ENCODE measurements around the gene CD300LF.

The CD300LF gene

DNA sequence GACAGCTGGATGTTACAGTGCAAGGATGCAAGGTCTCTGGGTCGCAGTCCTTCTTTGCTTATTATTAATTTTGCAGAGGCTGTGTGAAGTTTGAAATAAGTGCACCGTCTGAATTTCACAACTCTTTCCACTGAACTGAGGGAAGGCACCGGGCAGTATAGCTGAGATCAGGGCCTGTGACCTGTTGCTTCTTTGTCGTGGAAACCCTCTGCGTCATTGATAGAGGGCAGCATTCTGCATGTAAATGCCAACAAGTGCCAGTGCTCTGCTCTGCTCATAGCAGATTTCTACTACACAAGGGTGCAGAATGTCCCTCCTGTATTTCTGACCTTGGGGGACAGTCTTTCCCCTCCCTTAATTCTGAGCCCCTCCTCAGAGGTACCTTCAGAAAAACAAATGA lies 26.0 kb downstream of the CD300LF start:
- DNase-seq (ENCODE audit: low spot score), result no peak

DNA sequence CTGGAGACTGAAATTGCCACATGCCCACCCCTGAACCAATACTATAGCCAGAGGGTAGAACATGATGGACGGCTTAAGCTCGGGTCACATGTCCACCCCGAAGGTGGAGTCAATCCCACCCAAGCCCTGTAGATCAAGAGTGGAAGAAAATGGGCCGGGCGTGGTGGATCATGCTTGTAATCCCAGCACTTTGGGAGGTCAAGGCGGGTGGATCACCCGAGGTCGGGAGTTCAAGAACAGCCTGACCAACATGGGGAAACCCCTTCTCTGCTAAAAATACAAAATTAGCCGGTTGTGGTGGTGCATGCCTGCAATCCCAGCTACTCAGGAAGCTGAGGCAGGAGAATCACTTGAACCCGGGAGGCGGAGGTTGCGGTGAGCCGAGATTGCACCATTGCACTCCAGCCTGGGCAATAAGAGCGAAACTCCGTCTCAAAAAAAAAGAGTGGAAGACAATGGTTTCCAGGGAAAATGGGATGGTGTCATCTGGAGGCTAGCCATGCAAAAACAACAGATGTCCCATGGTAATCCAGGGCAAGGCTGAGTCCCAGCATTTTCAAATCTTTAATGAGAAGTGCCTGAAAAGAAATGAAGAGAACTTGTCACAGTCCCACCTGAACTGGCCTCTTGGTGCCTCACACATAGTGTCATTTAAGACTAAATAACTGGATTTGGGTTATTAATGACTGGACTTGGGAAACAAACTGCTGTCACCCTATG lies 30.1 kb downstream of the CD300LF start:
- no peak for DNase-seq (ENCODE audit: low spot score)

DNA sequence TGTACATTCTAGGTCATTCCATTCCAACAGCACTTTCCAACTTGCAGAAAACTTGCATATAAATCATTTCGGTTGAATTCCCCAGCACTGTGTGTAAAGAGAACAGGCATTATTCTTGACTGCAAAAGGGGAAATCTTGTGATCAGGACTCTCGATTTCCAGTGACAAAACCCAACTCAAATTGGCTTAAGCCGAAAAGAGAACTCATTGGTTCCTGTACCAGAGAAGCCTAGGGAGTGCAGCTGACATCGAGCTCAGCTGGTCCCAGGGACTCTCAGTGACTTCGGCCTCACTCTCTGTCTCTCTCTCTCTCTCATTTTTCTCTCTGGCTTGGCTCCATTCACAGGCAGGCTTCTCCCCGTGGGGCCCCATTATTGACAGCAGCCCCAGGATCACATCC lies 30.7 kb downstream of the CD300LF start:
- DNase-seq (ENCODE audit: low spot score), result no peak

DNA sequence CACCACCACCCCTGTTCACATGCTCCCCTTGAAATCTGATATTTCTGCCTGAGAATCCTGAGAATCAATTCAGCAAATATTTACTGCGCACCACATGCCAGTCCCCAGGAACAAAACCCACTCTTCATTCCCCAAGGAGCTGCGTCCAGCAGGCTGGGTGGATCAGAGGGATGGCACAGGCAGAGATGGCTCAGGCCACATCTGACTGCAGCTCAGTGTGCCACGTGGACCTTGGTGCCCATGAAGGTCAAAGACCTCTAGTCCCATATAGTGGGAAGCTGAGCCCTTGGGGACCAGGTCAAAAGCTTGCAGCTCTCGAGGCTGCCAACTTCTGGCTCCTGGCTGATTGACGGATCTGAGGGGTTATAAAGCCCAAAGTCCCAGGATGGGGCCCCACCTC lies 31.8 kb downstream of the CD300LF start:
- DNase-seq (ENCODE audit: low spot score), result no peak

DNA sequence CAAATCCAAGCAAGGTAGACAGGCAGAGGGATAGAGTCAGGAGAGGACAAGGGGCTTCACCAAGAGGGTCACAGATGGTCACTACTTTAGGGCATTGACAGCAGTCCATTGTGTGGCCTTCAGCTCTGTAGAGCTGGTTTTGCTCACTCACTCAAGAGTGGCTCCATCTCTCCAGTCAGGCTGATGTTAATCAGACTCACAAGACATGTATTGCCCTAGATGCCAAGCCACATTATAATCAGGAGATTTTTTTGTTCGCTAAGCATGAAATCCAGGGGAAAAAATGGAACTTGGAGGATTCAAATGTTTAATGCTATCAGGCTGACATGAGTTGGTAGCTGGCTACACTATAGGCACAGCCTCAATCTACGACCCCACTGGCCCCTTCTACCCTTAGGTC lies 32.5 kb downstream of the CD300LF start:
- no peak for DNase-seq (ENCODE audit: low spot score)

DNA sequence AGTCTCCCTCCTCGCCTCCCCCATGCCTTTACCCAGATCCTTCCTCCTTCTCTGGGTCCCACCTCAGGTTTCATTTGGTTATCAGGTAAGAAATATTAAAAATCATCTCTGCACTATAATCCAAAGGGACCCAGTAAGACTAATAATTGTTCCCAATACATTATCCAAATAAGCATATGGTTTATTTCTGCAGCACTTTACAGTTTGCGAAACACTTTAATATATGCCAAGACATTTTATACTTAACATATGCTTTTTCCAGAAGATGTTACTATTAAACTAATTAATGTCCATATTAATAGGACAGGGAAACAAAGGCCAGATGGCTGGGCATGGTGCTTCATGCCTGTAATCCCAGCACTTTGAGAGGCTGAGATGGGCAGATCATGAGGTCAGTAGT lies 33.3 kb downstream of the CD300LF start:
- no peak for DNase-seq (ENCODE audit: low spot score)

DNA sequence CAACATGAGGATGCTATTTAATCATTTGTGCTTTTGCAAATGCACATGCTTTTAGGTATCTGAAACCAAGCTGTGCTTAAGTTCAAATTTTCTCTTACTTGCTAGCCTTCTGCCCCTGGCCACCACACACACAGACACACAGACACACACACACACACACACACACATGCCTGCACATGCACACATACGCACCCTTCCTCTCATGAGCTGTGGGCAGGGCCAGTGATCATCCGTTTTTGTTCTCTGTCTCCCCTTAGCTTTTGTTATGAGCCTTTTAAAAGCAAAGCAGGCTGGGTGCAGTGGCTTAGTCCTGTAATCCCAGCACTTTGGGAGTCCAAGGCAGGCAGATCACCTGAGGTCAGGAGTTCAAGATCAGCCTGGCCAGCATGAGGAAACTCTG lies 34.2 kb downstream of the CD300LF start:
- DNase-seq (ENCODE audit: low spot score), result no peak

DNA sequence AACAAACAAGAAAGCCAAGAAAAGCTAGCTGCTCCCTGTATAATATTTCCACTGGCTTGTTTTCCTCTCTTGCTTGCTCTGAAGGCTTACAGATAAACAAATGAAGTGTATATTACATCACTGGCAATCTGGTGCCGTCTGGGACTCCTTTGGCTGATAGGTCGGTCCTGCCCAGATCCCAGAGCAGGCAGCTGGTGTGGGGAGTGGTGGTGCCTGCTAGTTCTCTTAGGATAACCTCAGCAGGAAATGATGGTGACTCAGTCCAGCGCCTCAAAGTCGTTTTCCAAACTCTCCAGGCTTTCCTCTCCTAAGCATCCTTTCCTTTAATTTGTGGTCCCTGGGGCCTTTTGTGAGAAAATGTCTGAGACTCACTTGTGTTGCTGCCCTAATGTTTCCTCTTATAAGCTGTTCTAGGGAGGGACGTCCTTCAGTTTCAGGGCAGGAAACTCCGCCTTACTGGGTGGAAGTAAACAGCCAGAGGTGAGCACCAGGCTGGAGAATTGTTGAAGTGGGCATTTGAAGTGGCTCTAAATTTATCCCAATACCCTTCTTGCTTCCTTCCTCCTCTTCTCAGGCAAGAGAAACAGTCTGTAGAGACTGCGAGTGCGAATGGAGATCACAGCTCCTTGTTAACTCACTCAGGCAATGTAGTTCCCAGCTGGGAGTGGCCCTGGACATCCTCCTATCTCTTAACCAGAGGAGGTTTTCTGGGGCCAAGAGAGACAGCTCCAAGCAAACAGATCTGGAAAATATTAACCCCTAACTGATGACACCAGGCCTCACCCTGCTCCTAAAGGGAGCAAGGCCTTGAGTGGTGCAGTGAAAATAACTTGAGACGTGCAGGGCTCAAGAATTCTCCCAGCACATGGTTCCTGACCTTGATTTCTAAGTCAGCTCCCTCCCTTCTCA lies 34.9 kb downstream of the CD300LF start:
- DNase-seq (ENCODE audit: low spot score), result no peak

DNA sequence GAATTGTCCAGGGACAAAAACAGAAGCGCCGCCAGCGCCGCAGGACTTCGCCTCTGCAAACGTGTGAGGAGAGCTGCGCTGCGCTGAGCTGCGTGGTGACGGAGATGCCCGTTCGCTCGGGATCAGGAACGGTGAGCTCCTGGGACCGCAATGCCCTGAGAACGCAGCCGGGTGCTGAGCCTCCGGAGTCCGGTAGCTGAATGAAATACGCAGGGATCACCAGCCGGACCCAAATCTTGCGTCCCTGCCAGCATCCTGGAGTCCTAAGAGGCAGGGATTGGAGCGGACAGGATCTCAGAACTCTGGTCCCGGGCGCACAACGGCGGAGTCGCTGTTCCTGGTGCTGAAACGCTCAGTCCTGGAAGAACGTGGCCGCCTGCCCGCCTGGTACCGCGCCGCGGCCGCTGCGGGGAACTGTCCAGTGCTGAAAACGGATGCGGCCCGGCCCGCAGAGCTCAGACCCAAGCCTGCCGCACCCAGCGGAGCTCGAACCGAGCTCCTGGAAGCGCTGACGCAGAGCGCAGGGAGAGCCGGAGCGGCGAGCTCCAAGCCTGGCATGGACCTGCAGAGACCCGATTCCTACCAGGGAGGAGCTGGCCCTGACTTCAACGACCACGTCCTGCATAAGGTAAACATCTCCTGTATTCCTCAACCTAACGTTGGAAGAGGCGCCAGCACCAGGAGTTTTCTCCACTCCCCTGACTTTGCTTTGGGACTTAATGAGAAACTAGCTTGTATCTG lies 41.5 kb downstream of the CD300LF start:
- DNase-seq (ENCODE audit: low spot score), result peak; percentile 99

DNA sequence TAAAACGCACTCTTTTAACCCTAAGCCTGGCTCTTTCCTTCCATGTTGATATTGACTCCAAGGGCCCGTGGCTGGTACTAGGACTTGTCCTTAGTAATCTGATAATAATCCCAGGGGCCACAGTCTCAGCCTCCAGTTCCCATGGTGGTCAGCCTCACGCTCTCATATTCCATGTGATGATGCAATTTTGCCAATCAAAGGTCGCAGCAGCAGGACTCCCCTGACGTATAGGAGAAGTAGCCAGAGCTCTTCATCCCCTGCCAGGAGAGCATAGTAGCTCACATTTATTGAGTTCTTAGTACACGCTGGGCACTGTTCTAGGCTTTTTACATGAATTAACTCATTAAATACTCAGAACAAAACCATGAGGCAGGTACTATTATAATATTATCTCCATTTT lies 42.4 kb downstream of the CD300LF start:
- DNase-seq (ENCODE audit: low spot score), result no peak

DNA sequence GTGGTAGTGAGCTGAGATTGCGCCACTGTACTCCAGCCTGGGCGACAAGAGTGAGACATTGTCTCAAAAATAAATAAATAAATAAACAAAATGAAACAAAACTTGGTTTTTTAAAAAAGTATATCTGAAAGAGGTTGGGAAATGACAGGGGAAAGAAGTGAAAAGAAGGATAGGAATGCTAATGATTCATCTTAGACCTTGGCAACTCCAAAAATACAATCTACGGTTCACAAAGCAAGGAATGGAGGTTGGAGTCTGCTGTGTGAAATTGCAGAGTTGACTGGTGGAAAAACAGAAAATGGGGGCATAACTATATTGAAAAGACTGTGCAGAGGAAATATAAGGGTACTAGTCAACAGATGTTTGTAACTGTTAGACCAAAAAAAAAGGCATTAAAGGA lies 49.2 kb downstream of the CD300LF start:
- DNase-seq (ENCODE audit: low spot score), result no peak

DNA sequence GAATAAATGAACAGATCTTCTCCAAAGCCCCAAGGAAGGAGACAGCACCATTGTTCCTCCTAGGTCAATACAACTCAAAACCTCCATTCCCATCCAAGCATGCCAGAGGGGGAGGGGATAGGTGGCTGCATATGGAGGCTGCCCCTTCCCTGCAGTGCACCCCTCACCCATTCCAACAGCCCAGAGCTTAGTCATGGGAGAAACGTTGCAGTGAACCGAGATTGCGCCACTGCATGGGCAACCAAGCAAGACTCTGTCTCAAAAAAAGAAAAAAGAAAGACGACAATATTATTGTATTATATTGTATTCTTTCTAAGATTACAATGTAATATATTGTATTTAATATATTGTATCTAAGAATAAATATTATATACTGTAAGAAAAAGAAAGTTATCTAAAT lies 52.8 kb downstream of the CD300LF start:
- DNase-seq (ENCODE audit: low spot score), result no peak

DNA sequence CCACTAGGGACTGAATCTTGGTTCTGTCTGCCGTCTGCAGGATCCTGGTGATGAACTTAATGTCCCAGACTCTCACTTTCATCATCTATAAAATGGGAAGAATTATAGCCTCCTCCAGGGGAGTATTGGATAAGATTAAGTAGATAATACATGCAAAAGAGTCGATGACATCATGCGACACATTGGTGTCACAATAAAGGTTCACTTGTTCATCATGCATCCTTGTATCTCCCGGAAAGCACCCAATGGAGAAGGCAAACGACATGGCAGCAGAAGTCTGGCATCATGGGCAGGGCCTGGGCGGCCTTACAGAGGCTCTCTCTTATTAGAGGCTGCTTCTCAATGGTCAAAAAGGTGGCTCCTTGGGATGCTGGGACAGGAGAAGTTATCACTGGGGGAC lies 54.1 kb downstream of the CD300LF start:
- DNase-seq (ENCODE audit: low spot score), result no peak

DNA sequence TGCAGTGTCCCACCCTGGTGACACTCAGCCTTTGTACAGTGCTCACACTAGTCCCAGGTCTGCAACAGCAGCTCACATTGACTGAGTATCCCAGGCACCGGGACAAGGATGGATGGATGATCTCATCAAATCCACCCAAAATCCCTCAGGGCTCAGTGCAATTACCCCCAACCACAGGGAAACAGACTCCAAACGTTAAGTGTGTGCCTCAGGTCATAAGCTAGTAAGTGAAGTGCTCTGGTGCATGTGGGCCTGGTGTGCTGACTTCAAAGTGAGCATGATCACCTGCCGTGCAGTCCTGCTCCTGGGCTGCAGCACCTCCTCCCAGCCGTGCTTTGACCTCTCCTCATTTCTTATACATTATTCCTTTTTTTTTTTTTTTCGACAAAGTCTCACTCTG lies 58.0 kb downstream of the CD300LF start:
- DNase-seq (ENCODE audit: low spot score), result no peak

DNA sequence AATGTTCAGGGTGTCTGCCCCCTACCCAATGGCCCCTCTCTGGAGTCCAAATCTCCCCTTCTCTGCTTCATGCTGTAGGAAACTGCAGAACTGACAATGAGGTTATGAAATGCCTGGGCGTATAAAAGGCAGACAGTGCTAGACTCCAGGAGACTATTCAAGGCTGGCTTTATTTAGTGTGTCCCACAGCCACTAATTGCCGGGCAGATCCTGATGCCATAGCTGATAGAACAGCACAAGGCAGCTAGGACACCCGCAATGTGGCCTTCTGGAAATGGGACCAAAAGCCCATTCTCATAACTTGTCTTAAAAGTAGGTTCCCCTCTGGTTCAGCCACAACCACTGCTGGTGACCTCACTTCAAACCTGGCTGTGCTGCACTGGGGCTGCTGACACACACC lies 60.7 kb downstream of the CD300LF start:
- DNase-seq (ENCODE audit: low spot score), result no peak

DNA sequence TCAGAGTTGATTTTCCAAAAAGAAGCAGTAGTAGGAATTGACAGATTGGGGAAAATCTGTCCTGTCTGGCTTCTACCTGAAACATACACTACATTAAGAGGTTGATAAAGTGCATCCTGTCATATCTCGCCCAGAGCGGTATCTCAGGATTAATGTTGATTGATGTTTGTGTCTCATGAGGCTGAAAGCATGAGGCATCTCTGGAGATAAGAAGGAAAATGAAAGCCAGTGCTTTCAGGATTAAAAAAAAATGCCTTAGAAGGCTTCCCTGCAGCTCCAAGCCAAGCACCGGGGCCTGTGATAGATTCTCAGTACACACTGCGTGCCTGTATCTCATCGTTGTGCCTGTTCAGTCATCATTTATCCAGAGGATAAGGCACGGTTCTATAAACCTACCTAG lies 62.8 kb downstream of the CD300LF start:
- DNase-seq (ENCODE audit: low spot score), result no peak

DNA sequence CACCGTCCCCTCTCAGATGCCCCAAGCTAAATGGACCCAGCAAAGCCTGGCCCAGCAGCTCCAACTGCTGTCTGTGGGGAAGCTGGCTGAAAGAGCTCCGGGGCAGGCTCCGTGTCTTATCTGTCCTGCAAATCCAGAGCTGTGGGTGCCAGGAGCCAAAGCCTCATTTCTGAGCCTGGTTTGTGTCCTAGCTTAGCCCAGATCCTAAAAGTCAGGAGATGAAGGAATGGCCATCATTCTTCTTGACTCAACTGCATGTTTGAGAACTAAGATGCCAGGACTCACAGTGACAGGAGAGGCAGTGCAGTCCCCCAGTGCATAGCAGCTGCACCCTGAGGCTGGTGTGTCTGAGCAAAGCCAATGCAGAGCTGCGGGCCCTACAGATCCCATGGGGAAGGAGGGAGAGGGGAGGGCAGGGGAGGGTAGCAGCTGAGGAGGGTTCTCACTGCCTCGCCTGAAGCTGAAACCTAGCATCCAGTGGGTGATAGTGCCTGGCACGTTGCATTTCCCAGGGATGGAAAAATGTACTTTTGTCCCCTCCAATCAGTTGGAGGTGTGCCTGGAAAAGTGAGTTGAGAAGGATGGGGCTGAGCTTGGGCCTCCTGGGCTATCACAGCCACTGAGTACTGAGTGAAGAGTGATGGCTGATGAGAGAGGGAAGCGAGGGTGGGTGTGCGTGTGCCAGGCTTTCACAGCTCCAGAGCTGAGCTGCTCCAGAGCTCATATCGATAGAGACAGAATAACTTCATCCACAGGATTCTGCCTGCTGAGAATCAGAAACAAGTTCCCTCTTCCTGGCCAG lies 64.7 kb downstream of the CD300LF start:
- DNase-seq (ENCODE audit: low spot score), result peak; percentile 34

DNA sequence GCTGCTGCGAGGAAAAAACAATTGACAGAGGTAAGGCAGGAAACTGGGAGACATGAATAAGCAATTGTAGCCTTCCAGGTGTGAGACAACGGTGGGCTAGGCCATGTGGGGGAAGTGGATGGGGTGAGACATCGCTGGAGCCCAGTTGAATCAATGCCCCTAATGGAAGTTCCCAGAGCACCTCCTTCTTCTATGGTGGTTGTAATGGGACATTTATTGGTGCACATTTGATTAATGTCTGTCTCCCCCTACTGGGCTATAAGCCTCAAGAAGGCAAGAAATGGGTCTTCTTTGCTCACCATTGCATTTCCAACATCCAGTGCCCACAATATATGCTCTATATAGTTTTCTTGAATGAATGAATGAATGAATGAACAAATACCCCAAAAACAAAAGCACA lies 66.5 kb downstream of the CD300LF start:
- peak; percentile 30 for DNase-seq (ENCODE audit: low spot score)

DNA sequence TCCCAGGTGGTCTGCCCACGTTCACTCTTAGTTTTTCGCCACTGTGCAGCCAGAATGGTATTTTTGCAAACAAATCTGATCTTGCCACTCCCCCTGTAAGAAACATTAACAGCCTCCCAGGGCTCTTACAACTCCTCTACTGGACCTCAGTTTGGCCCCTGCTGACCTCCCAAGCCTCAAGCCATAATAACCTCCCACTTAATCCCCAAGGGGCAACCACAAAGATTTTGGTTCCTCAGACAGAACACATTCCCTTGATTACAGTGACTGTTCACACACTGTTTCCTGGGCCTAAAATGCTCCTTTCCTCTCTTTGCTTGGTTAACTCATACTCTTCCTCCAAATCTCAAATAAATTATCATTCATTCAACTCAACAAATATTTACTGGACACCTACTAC lies 67.7 kb downstream of the CD300LF start:
- DNase-seq (ENCODE audit: low spot score), result no peak

DNA sequence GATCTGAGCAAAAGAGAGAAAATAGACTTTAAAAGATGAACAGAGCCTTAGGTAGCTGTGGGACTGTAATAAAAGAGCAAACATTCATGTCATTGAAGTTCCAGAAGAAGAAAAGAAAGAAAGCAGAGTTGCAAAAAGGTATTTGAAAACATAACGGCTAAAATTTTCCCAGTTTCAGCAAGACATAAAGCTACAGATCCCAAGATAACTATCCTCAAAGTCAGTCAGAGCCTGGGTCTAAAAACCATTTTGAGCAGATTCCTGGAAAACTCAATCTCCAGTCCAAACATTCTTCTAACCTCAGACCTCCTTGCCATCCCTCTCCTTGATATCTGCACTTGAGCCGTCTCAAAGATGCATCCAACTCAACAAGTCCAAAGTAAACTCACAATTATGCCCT lies 68.3 kb downstream of the CD300LF start:
- DNase-seq (ENCODE audit: low spot score), result no peak

Data from ecto neural progenitor cell (in vitro differentiated cells).